Body of pancreas (tissue), 4 donors: ENCODE results near the gene PTPRD. TPM values are rescaled to one million over a fixed set of nuclear protein-coding genes. Genes with fewer than 3 reads are reported as not detected.
"Not testable (repeated sequence)": the region's sequence is repeated elsewhere in the genome, so short reads cannot be mapped to it uniquely, and the experiment has no call there.

ENCODE experiments used
- ATAC-seq: fragments of 150-250 bp; one replicate; pipeline ENCODE4 v1.9.1; 2016
- DNase-seq, 4 donors: peaks; one replicate each; pipeline ENCODE4 v3.0.0-alpha.2; 2019
- H3K27ac ChIP-seq, 4 donors: fragments of 200-600 bp; sonication (generic); 1 replicate in 3 of 4; 2 replicates in 1 of 4; pipeline versions ENCODE4 v1.5.1 to v1.6.1; 2016 to 2019; ENCODE audit warnings: mild to moderate bottlenecking in 1 of 4, mixed read lengths in 1 of 4, moderate library complexity in 1 of 4
- H3K27me3 ChIP-seq, 2 donors: fragments of 200-600 bp; sonication (generic); one replicate each; pipeline ENCODE4 v1.6.0; 2016; ENCODE audit warnings: mild to moderate bottlenecking in 1 of 2
- H3K36me3 ChIP-seq, 2 donors: fragments of 200-600 bp; sonication (generic); replicated peaks in 1 of 2; 2 replicates each; pipeline ENCODE4 v1.5.1; 2016; ENCODE audit warnings: low read depth in 2 of 2; ENCODE audit not compliant: insufficient read depth in 1 of 2
- H3K4me1 ChIP-seq: fragments of 200-600 bp; sonication (generic); one replicate; pipeline ENCODE4 v1.6.0; 2016
- H3K4me3 ChIP-seq, 2 donors: fragments of 200-600 bp; sonication (generic); 1 replicate in 1 of 2; 2 replicates in 1 of 2; pipeline ENCODE4 v1.5.1; 2016 to 2019
- H3K9me3 ChIP-seq, 3 donors: fragments of 200-600 bp; sonication (generic); 1 replicate in 2 of 3; 2 replicates in 1 of 3; pipeline ENCODE4 v1.5.1; 2016
- CTCF ChIP-seq, 7 experiments: fragments of 450-650 bp in 4 of 7; fragments of 200-600 bp in 3 of 7; sonication (generic) in 3 of 7; IDR thresholded peaks; one replicate each; pipeline ENCODE4 v1.5.1; 2016 to 2019; ENCODE audit warnings: antibody characterized with exemption in 7 of 7
- POLR2A ChIP-seq, 3 donors: fragments of 450-650 bp; IDR thresholded peaks; one replicate each; pipeline ENCODE4 v1.6.1; 2016; ENCODE audit warnings: antibody characterized with exemption in 3 of 3, mild to moderate bottlenecking in 2 of 3
- WGBS, 2 donors: methylation state at CpG; one replicate each; pipeline ENCODE4 v1.1.5; 2017; 5-methylcytosine and 5-hydroxymethylcytosine counted together
- intact Hi-C: fragments of 100-400 bp; cut with DNase I; formaldehyde crosslinking; loops from one replicate; pipeline ENCODE4 v1.15.1; 2023
- total RNA-seq, 2 donors: library from RNA; depleted of rRNA; stranded (reverse); fragments of >200 nt; gene quantifications; one replicate each; pipeline ENCODE4 v1.1.0, GENCODE V29; 2016

PTPRD gene
- total RNA-seq, 2 donors from 2014 or later, result 4.3 to 4.9 TPM

GRCh38 chr9:10523164-10523563 lies 89.6 kb downstream of the PTPRD start:
- intact Hi-C loops, result no loop called here
- no peak overlapping the region for H3K27ac ChIP-seq
- H3K36me3 ChIP-seq, result no peaks in the 10 kb centered on the region
- 62 to 67% methylated on average over 5 of the region's 5 CpGs for WGBS, 2 donors
- no peaks in the 10 kb centered on the region for H3K9me3 ChIP-seq
- TF ChIP-seq CTCF (IDR thresholded peaks at IDR 0.05) (no peak), POLR2A (IDR thresholded peaks at IDR 0.05) (no peak)
- ATAC-seq (no peak), DNase-seq (no peak)
- no peaks in the 10 kb centered on the region for H3K27me3 ChIP-seq
- no peak overlapping the region for H3K4me3 ChIP-seq
- no peaks in the 10 kb centered on the region for H3K4me1 ChIP-seq

GRCh38 chr9:10512144-10512543 lies 100.7 kb downstream of the PTPRD start:
- TF ChIP-seq CTCF (IDR thresholded peaks at IDR 0.05) (no peak), POLR2A (IDR thresholded peaks at IDR 0.05) (no peak)
- no peaks in the 10 kb centered on the region for H3K4me1 ChIP-seq
- no peak overlapping the region for H3K4me3 ChIP-seq
- ATAC-seq, result no peak
- intact Hi-C loops, result no loop called here
- 77 to 79% methylated on average over 3 of the region's 3 CpGs for WGBS, 2 donors
- H3K27ac ChIP-seq, result no peak overlapping the region
- no peaks in the 10 kb centered on the region for H3K9me3 ChIP-seq
- H3K36me3 ChIP-seq, result no peaks in the 10 kb centered on the region
- H3K27me3 ChIP-seq, result no peaks in the 10 kb centered on the region
- DNase-seq, result no peak

GRCh38 chr9:10488937-10489336 lies 123.9 kb downstream of the PTPRD start:
- ATAC-seq, result no peak
- H3K36me3 ChIP-seq, result no peaks in the 10 kb centered on the region
- no peaks in the 10 kb centered on the region for H3K27me3 ChIP-seq
- TF ChIP-seq CTCF (IDR thresholded peaks at IDR 0.05) (no peak), POLR2A (IDR thresholded peaks at IDR 0.05) (no peak)
- intact Hi-C loops, result no loop called here
- no peak for DNase-seq
- 58 to 61% methylated on average over 4 of the region's 4 CpGs for WGBS, 2 donors
- no peaks in the 10 kb centered on the region for H3K9me3 ChIP-seq
- no peak overlapping the region for H3K4me3 ChIP-seq
- H3K27ac ChIP-seq, result no peak overlapping the region
- H3K4me1 ChIP-seq, result no peaks in the 10 kb centered on the region

- Histone ChIP-seq H3K9me3 (no peaks in the 10 kb centered on the region), H3K27me3 (no peaks in the 10 kb centered on the region), H3K4me3 (no peak overlapping the region), H3K4me1 (no peaks in the 10 kb centered on the region), H3K36me3 (no peaks in the 10 kb centered on the region), H3K27ac (no peak overlapping the region)
- WGBS, 2 donors, result 35 to 38% methylated on average over 3 of the region's 3 CpGs
- no peak for DNase-seq
- intact Hi-C loops, result no loop called here
- TF ChIP-seq POLR2A (IDR thresholded peaks at IDR 0.05) (no peak), CTCF (IDR thresholded peaks at IDR 0.05) (no peak)
- ATAC-seq, result no peak
Measured at GRCh38 chr9:10479172-10479571, 133.6 kb downstream of the PTPRD start.

GRCh38 chr9:10449201-10449617 lies 163.6 kb downstream of the PTPRD start:
- H3K4me3 ChIP-seq, H3K4me1 ChIP-seq, H3K36me3 ChIP-seq, H3K27me3 ChIP-seq, H3K9me3 ChIP-seq, intact Hi-C loops, H3K27ac ChIP-seq, DNase-seq, ATAC-seq: not testable (repeated sequence)
- WGBS, 2 donors, result 85 to 92% methylated on average over 23 to 25 of the region's 28 CpGs
